ENCODE results near the gene SPINK4. TPM values are rescaled to one million over a fixed set of nuclear protein-coding genes. Genes with fewer than 3 reads are reported as not detected.

SPINK4 gene
- total RNA-seq, 1 experiment from 2014 or later = not detected

- H3K4me1 ChIP-seq (ENCODE audit: control insufficient read depth in 1 of 2, insufficient read depth in 2 of 2, low read length in 2 of 2) = peaks cover 5 to 19% of the 10 kb centered on the region in 2 experiments; a peak in 2 of 4 replicates
- H3K27ac ChIP-seq (ENCODE audit: low read depth, low read length) = no peak overlapping the region
- no peak overlapping the region for H3K9ac ChIP-seq (ENCODE audit: low read length)
- no peaks in the 10 kb centered on the region for H3K9me3 ChIP-seq (ENCODE audit: control insufficient read depth in 1 of 2, insufficient read depth in 1 of 2, low read depth in 1 of 2, low read length in 2 of 2)
- H4K20me1 ChIP-seq (ENCODE audit: insufficient read depth) = no peaks in the 10 kb centered on the region
- POLR2A ChIA-PET = no interaction called here
- H2AFZ ChIP-seq (ENCODE audit: low read depth, low read length, poor library complexity, severe bottlenecking) = no peak overlapping the region
- H3K79me2 ChIP-seq (ENCODE audit: insufficient read depth, low read length) = peaks cover 18% of the 10 kb centered on the region
- H3K4me2 ChIP-seq (ENCODE audit: low read length) = no peak overlapping the region
- no TSS peak for BruUV-seq (replicated peaks)
- H3K4me3 ChIP-seq (replicated peaks in 1 of 2; ENCODE audit: low read depth in 1 of 2, low read length in 2 of 2) = no peak overlapping the region
- DNase-seq (ENCODE audit: low read depth, low spot score) (peak; percentile 46), ATAC-seq (0 out of 2 replicates have a peak, but pooled peaks have one; percentile 13)
- H3K36me3 ChIP-seq (ENCODE audit: control insufficient read depth in 1 of 2, insufficient read depth in 2 of 2, low read length in 2 of 2) = peaks cover 2 to 5% of the 10 kb centered on the region in 2 experiments
- TF ChIP-seq SIN3A (IDR thresholded peaks at IDR 0.05; ENCODE audit: low read depth) (no peak), FOSL1 (IDR thresholded peaks at IDR 0.05; ENCODE audit: low read depth) (no peak), CTCF (IDR thresholded peaks at IDR 0.05 in 2 of 3, conservative IDR thresholded peaks at IDR 0.05 in 1 of 3; ENCODE audit: borderline replicate concordance in 1 of 3, insufficient read depth in 1 of 3, low read depth in 2 of 3, low read length in 2 of 3) (peak; percentile 71 to 81 (median 80); a peak in 5 of 6 replicates), RAD21 (IDR thresholded peaks at IDR 0.05; ENCODE audit: low read depth) (peak; percentile 77), YY1 (IDR thresholded peaks at IDR 0.05; ENCODE audit: extremely low read depth, insufficient replicate concordance, low read depth, low read length) (peak; percentile 8), EZH2 (IDR thresholded peaks at IDR 0.05) (no peak), ZNF274 (IDR thresholded peaks at IDR 0.05; ENCODE audit: low read depth, low read length) (no peak)
- intact Hi-C loops (cut with micrococcal nuclease) = loop anchor here (1.0 to 5.0 kb wide), 3 partner anchors 58 to 435 kb away; no protein-coding TSS in a partner anchor
- no peaks in the 10 kb centered on the region for H3K27me3 ChIP-seq (ENCODE audit: insufficient read depth, low read length)
- no peaks in the 10 kb centered on the region for H3K9me2 ChIP-seq (ENCODE audit: insufficient read depth)
- RAD21 ChIA-PET (ENCODE audit: low non-redundant PET in 1 of 2, low total read pairs in 2 of 2, uncharacterized antibody in 2 of 2, unreplicated experiment in 2 of 2) = no interaction called here
- CTCF ChIA-PET = interaction anchor here (0.8 to 1.8 kb wide), 9 partner anchors 9 to 187 kb away, joined by 3 to 15 read pairs (median 4); partner anchors contain the start of genes BAG1, CHMP5 and NOL6
These were observed 47.1 kb downstream of the SPINK4 start for GRCh38 chr9:33287087-33287490.

Data from HCT116 (cell line).